T-cell (primary cell): ENCODE results near the gene CYP46A1. TPM values are rescaled to one million over a fixed set of nuclear protein-coding genes. Genes with fewer than 3 reads are reported as not detected.

Experiments
- ATAC-seq, 4 experiments: fragments of 200-7000 bp in 3 of 4; fragments of 150-1000 bp in 1 of 4; cut with Tn5 transposase; replicated peaks in 1 of 4; 1 replicate in 3 of 4; 2 replicates in 1 of 4; pipeline ENCODE4 v1.10.0; 2021; ENCODE audit warnings: moderate library complexity in 3 of 4, mild to moderate bottlenecking in 2 of 4, moderate number of reproducible peaks in 1 of 4
- CTCF ChIA-PET, 2 donors: fragments of 300-600 bp; sonication (Branson Sonifier 250); formaldehyde crosslinking; loops; one replicate each; lab custom pipeline; 2022; ENCODE audit warnings: antibody characterized with exemption in 2 of 2; lab: Charles Lee
- POLR2A ChIA-PET, 2 donors: fragments of 300-600 bp; sonication (Branson Sonifier 250); formaldehyde crosslinking; loops; one replicate each; lab custom pipeline; 2022; ENCODE audit warnings: antibody characterized with exemption in 2 of 2; lab: Charles Lee
- DNase-seq, 35 experiments: peaks; one replicate each; pipeline versions ENCODE4 v3.0.0 to v3.0.0-alpha.2; 2013 to 2023
- H3K27ac ChIP-seq: one replicate; pipeline ENCODE4 v1.5.1; 2013; ENCODE audit warnings: low read length
- H3K27me3 ChIP-seq, 2 experiments: replicated peaks in 1 of 2; 1 replicate in 1 of 2; 2 replicates in 1 of 2; pipeline versions ENCODE4 v1.6.1 to v1.7.0; 2013; ENCODE audit warnings: low read length in 1 of 2, mixed read lengths in 1 of 2; ENCODE audit not compliant: control insufficient read depth in 2 of 2, insufficient read depth in 2 of 2; ENCODE audit errors: extremely low read depth in 1 of 2
- H3K36me3 ChIP-seq, 2 donors: 1 replicate in 1 of 2; 2 replicates in 1 of 2; pipeline versions ENCODE4 v1.6.1 to v1.7.0; 2013; ENCODE audit warnings: low read length in 1 of 2; ENCODE audit not compliant: control insufficient read depth in 2 of 2, insufficient read depth in 1 of 2; ENCODE audit errors: extremely low read depth in 1 of 2
- H3K4me1 ChIP-seq, 2 experiments: 1 replicate in 1 of 2; 2 replicates in 1 of 2; pipeline versions ENCODE4 v1.6.1 to v1.7.0; 2013; ENCODE audit warnings: low read length in 2 of 2, mixed read lengths in 1 of 2; ENCODE audit not compliant: insufficient read depth in 2 of 2, control insufficient read depth in 1 of 2; ENCODE audit errors: extremely low read depth in 1 of 2
- H3K4me3 ChIP-seq, 2 donors: 1 replicate in 1 of 2; 2 replicates in 1 of 2; pipeline versions ENCODE4 v1.5.1 to v1.7.0; 2013; ENCODE audit warnings: mild to moderate bottlenecking in 2 of 2, low read length in 1 of 2, moderate library complexity in 1 of 2; ENCODE audit not compliant: control insufficient read depth in 1 of 2; ENCODE audit errors: extremely low read depth in 1 of 2
- H3K9me3 ChIP-seq: 2 replicates; pipeline ENCODE4 v1.7.0; 2013
- H3K27ac Mint-ChIP-seq, 2 donors: one replicate each; pipeline ENCODE4 v1.8.0; 2020 to 2021; ENCODE audit warnings: mild to moderate bottlenecking in 2 of 2, mixed read lengths in 2 of 2
- H3K27me3 Mint-ChIP-seq, 2 donors: one replicate each; pipeline ENCODE4 v1.8.0; 2021 to 2022; ENCODE audit warnings: mixed read lengths in 2 of 2
- H3K36me3 Mint-ChIP-seq: one replicate; pipeline ENCODE4 v1.8.0; 2021; ENCODE audit warnings: mixed read lengths
- H3K4me1 Mint-ChIP-seq, 3 donors: one replicate each; pipeline ENCODE4 v1.8.0; 2020 to 2022; ENCODE audit warnings: mixed read lengths in 3 of 3, mild to moderate bottlenecking in 1 of 3
- H3K4me3 Mint-ChIP-seq, 3 donors: one replicate each; pipeline ENCODE4 v1.8.0; 2020 to 2022; ENCODE audit warnings: mild to moderate bottlenecking in 3 of 3, mixed read lengths in 3 of 3, moderate library complexity in 3 of 3
- H3K9me3 Mint-ChIP-seq, 3 donors: one replicate each; pipeline ENCODE4 v1.8.0; 2020 to 2022; ENCODE audit warnings: mixed read lengths in 3 of 3
- WGBS: methylation state at CpG from one replicate; pipeline ENCODE4 v1.1.5; 2013; ENCODE audit warnings: missing lambda C conversion rate; ENCODE audit not compliant: insufficient coverage; 5-methylcytosine and 5-hydroxymethylcytosine counted together
- total RNA-seq, 35 experiments: library from RNA in 6 of 35; stranded (reverse) in 6 of 35; fragments of 120-200 nt in 1 of 35; gene quantifications; one replicate each; pipeline versions ENCODE4 v1.2.1 to v1.2.4 and lab custom pipeline; 2013 to 2026

The CYP46A1 gene
- total RNA-seq, 5 donors from 2014 or later (not counting 1 experiment from before 2014, with no cell fraction given) = 0.10 to 0.51 (median 0.39) TPM

GRCh38 chr14:99742509-99743487 lies 58.7 kb downstream of the CYP46A1 start:
- H3K27me3 Mint-ChIP-seq = peaks cover 19 to 46% of the 10 kb centered on the region in 2 donors
- ATAC-seq (no peak), DNase-seq (no peak)
- Histone ChIP-seq H3K27me3 (peaks cover 0 to 57% of the 10 kb centered on the region in 2 experiments), H3K9me3 (no peaks in the 10 kb centered on the region), H3K36me3 (no peaks in the 10 kb centered on the region), H3K27ac (no peak overlapping the region), H3K4me1 (peaks cover 0 to 13% of the 10 kb centered on the region in 2 experiments), H3K4me3 (no peak overlapping the region)
- CTCF ChIA-PET = no interaction called here
- 83% methylated on average over 22 of the region's 25 CpGs for WGBS
- H3K36me3 Mint-ChIP-seq = no peaks in the 10 kb centered on the region
- POLR2A ChIA-PET = no interaction called here
- H3K4me3 Mint-ChIP-seq = no peak overlapping the region
- peaks cover 10 to 17% (median 12%) of the 10 kb centered on the region in 3 donors for H3K4me1 Mint-ChIP-seq
- H3K27ac Mint-ChIP-seq = no peak overlapping the region
- no peaks in the 10 kb centered on the region for H3K9me3 Mint-ChIP-seq

GRCh38 chr14:99744199-99744872 lies 60.2 kb downstream of the CYP46A1 start:
- POLR2A ChIA-PET = no interaction called here
- Histone ChIP-seq H3K27me3 (peaks cover 0 to 50% of the 10 kb centered on the region in 2 experiments), H3K4me1 (peaks cover 0 to 12% of the 10 kb centered on the region in 2 experiments), H3K36me3 (no peaks in the 10 kb centered on the region), H3K4me3 (no peak overlapping the region), H3K9me3 (no peaks in the 10 kb centered on the region), H3K27ac (no peak overlapping the region)
- Mint-ChIP-seq H3K9me3 (no peaks in the 10 kb centered on the region), H3K4me1 (peaks cover 10 to 17% (median 12%) of the 10 kb centered on the region in 3 donors), H3K27ac (no peak overlapping the region), H3K27me3 (peaks cover 16 to 39% of the 10 kb centered on the region in 2 donors), H3K36me3 (no peaks in the 10 kb centered on the region), H3K4me3 (no peak overlapping the region)
- DNase-seq (no peak), ATAC-seq (no peak)
- WGBS = 76% methylated on average over 5 of the region's 11 CpGs
- CTCF ChIA-PET = no interaction called here

GRCh38 chr14:99744873-99745224 lies 60.8 kb downstream of the CYP46A1 start:
- no peaks in the 10 kb centered on the region for H3K9me3 ChIP-seq
- Mint-ChIP-seq H3K27me3 (peaks cover 12 to 36% of the 10 kb centered on the region in 2 donors), H3K4me3 (no peak overlapping the region), H3K9me3 (no peaks in the 10 kb centered on the region), H3K36me3 (no peaks in the 10 kb centered on the region), H3K27ac (no peak overlapping the region), H3K4me1 (peaks cover 10 to 17% (median 12%) of the 10 kb centered on the region in 3 donors)
- H3K36me3 ChIP-seq = no peaks in the 10 kb centered on the region
- WGBS = 96% methylated on average over 4 of the region's 7 CpGs
- no peak for ATAC-seq
- H3K4me1 ChIP-seq = peaks cover 0 to 12% of the 10 kb centered on the region in 2 experiments
- H3K4me3 ChIP-seq = no peak overlapping the region
- DNase-seq = no peak
- H3K27me3 ChIP-seq = peaks cover 0 to 50% of the 10 kb centered on the region in 2 experiments
- H3K27ac ChIP-seq = no peak overlapping the region
- ChIA-PET POLR2A (no interaction called here), CTCF (no interaction called here)

- H3K4me1 ChIP-seq = peaks cover 0 to 12% of the 10 kb centered on the region in 2 experiments
- POLR2A ChIA-PET = no interaction called here
- Mint-ChIP-seq H3K4me3 (no peak overlapping the region), H3K9me3 (no peaks in the 10 kb centered on the region), H3K27me3 (peaks cover 11 to 36% of the 10 kb centered on the region in 2 donors), H3K36me3 (no peaks in the 10 kb centered on the region), H3K27ac (no peak overlapping the region), H3K4me1 (peaks cover 10 to 17% (median 12%) of the 10 kb centered on the region in 3 donors)
- H3K36me3 ChIP-seq = no peaks in the 10 kb centered on the region
- H3K27me3 ChIP-seq = peaks cover 0 to 52% of the 10 kb centered on the region in 2 experiments
- ATAC-seq = no peak
- CTCF ChIA-PET = no interaction called here
- H3K9me3 ChIP-seq = no peaks in the 10 kb centered on the region
- no peak overlapping the region for H3K4me3 ChIP-seq
- 43% methylated on average over 6 of the region's 10 CpGs for WGBS
- DNase-seq = no peak
- no peak overlapping the region for H3K27ac ChIP-seq
These were observed 61.3 kb downstream of the CYP46A1 start for GRCh38 chr14:99745307-99745951.

- Mint-ChIP-seq H3K9me3 (no peaks in the 10 kb centered on the region), H3K27me3 (peaks cover 13 to 38% of the 10 kb centered on the region in 2 donors), H3K36me3 (no peaks in the 10 kb centered on the region), H3K27ac (no peak overlapping the region), H3K4me3 (peak overlapping the region in 1 of 3 donors; percentile 40), H3K4me1 (peaks cover 12 to 18% (median 17%) of the 10 kb centered on the region in 3 donors)
- WGBS = 100% methylated on average over 2 of the region's 7 CpGs
- ChIA-PET POLR2A (no interaction called here), CTCF (no interaction called here)
- Histone ChIP-seq H3K4me3 (no peak overlapping the region), H3K4me1 (peaks cover 0 to 12% of the 10 kb centered on the region in 2 experiments), H3K36me3 (no peaks in the 10 kb centered on the region), H3K9me3 (no peaks in the 10 kb centered on the region), H3K27ac (no peak overlapping the region), H3K27me3 (peaks cover 0 to 66% of the 10 kb centered on the region in 2 experiments)
- no peak for DNase-seq
- no peak for ATAC-seq
These were observed 63.1 kb downstream of the CYP46A1 start for GRCh38 chr14:99747167-99747566.
